Embryonic facial prominence (tissue), 1 donor: ENCODE measurements around the gene GGTLC1.
"Not testable (repeated sequence)": the region's sequence is repeated elsewhere in the genome, so short reads cannot be mapped to it uniquely, and the experiment has no call there.

Experiments
- DNase-seq: peaks from one replicate; pipeline ENCODE4 v3.0.0-alpha.2; 2016; ENCODE audit errors: extremely low spot score

GGTLC1 gene

DNA sequence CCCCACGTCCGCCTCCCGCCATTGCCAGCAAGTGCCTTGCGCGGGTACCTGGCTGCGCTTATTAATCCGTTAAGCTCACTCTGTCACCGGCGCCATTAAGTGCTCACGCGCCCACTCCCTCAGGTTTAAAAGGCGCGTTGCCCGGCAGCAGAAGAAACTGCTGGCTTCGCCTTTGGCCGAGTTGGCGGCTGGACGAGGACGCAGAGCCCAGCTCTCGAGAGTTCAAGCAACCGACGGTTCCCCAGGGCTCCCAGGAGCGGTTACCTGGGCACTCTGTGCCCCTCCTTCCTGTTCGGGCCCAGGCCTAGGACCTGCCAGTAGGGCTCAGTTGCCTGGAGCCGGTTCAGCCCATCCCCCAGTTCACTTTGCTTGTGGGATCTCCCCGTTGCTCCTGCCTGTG is at the start of gene GGTLC1:
GGTLC1 (minus strand) TSS at position 219 of the 400 bp plus-strand sequence. CDS start 2,168 bp downstream, outside the sequence.
- no peak for DNase-seq

- DNase-seq = no peak
Observed at GRCh38 chr20:24034820-24035219, 46.2 kb upstream of the GGTLC1 start.

DNA sequence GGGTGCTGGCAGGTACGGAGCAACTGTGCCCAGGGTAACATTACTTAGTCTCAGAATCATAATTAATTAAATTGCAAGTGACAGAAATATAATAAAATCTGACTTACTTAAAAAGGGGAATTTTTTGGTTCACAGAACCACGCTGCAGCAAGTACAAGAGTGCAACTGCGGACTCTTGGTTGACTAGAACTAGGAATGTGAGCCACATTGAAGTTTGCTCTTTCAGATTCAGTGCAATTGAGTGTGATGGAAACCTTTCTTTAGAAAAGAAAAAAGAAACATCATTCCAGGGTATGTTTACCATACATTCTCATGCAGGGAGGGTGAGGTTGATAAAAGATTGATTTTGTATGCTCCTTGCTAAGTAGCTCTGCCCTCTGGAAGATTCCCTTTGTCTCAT is 45.0 kb upstream of the GGTLC1 start:
- DNase-seq = no peak

DNA sequence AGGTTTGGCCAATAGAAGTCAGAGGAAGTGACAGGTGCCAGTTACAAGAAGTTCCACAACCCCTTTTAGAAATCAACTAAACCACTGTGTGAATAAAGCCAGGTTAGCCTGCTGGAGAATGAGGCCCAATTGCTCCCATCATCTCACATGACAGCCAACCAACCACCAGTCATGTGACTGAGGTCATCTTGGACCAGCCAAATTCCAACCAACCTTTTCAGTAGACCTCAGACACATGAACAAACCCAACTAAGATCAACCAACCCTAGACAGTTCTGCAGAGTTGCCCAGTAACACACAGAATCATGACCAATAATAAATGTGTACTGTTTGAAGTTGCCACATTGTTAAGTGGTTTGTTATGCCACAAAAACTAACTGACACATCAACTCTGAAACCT is 44.6 kb upstream of the GGTLC1 start:
- DNase-seq = no peak

DNA sequence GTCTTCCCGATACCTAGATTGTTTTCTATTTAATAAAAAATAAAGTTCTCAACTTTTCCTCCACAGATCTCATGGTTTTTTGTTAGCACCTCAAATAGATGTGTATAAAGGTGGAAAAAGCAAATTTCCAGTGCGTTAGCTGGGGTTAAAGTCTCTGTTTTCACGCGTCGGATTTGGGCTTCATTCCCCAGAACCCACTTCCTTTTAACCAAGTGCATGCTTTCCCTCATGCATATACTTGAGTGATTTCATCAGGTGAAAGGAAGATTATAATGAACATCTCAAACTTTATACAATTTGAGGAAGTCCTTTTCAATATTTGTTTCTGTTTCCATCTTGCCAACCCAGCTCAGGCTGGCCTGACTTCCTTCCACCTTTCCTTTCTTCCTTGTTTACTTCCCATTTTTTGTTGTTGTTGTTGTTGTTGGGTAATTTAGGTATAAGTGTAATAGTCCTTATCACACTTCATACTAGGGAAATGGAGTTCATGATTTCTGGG is 43.9 kb upstream of the GGTLC1 start:
- no peak for DNase-seq

DNA sequence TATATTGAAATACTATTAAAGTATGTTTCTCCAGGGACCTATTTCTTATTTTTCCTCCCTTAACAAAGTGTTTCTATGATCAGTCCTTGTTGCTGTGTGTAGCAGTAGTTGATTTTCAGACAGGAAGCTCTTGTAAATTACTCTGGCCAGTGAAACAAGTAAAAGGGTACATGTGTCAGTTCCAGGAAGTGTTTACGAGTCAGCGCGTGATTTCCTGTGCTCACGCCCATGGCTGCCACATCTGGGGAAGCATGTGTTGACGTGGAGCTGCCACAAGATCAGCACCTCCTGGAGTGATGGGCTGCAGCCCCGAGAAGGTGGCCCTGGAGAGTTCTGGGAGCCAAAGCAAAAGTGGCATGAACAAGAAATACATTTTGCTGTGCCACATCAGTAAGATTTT is 38.6 kb upstream of the GGTLC1 start:
- DNase-seq = no peak

- DNase-seq = no peak
Observed at GRCh38 chr20:24022621-24023180, 34.1 kb upstream of the GGTLC1 start.

GRCh38 chr20:24018796-24019195 is 30.2 kb upstream of the GGTLC1 start:
- DNase-seq = no peak

DNA sequence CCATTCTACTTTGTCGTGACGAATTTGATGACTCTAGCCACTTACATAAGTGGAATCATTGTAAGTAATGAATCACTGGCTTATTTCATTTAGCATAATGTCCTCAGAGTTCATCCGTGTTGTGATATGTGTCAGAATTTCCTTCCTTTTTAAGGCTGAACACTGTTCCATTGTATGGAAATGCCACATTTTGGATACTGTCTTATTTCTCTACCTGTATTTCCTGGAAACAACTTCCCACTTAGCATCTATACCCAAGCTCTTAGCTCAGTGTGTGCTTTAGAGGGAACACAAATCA is 28.8 kb upstream of the GGTLC1 start:
- DNase-seq = no peak

DNA sequence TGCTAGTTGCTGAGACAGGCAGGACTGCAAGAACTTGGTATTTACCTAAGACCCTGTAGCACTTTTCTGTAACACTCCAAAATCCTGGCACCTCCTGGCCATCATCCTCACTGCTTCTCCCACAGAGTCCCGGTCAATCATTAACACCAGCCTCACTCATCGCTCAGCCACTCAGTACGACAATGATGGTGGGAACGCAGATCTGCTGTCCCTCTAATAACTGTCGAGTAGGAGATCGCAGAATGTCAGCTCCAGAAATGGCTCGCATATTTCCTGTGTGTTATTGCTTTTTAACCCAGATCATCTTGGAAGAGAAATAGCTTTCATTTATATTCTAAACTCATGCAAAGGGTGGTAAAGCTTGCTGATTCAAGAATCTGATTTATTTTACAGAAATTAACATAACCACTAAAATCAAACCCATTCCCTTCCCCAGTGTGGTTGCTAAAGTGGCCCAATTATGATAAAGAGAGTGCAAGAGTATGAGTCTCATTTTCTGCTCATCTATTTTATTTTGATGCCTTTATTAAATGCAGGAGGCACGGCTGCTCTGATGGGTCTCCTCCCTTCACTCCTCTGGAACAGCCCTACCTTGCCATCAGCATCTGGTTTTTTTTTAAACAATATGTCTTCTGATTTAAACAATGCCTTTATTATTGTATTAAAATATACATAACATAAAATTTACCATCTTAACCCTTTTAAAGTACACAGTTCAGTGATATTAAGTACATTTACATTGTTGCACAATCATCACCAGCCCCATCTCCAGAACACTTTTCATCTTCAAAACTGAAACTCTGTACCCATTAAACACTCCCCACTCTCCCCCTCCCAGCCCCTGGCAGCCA is 28.3 kb upstream of the GGTLC1 start:
- no peak for DNase-seq

DNA sequence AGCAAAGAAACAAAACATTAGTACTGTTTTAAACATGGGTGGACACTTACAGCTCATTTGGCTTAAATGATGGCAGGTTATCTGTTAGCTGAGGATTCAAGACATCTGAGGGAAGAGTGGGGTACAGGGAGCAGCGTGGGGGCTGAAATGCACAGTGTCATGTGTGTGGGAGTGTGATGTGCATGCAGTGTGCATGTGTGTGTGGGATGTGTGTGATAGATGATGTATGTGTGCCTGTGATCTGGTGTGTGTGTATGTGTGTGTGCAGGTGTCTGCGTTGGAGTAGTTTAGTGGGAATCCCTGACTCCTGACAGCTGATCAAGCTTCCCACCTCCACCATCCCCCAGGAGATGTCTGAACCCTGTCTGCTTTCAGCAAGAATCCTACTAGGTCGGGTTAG is 25.4 kb upstream of the GGTLC1 start:
- no peak for DNase-seq

DNA sequence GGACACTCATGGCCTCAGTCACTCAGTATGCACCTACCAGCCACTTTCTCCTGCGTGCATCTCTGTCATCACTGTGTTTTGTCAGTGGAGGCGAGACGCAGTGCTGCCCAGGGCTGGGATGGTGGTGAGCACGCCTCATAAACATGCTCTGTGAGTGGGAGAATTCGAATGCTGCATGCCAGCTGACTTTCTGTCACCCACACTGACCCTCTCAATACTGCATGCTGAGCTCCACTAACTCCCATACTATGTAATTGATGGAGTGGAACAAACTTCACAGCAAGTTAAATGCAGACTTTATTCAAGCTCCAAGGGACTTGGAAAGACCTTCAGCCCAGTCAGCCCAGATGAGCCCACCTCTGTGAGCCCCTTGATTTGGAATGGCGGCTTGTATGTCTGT is 22.7 kb upstream of the GGTLC1 start:
- DNase-seq = no peak

- no peak for DNase-seq
Observed at GRCh38 chr20:24007758-24008157, 19.2 kb upstream of the GGTLC1 start.

GRCh38 chr20:24007073-24007595 is 18.6 kb upstream of the GGTLC1 start:
- no peak for DNase-seq

DNA sequence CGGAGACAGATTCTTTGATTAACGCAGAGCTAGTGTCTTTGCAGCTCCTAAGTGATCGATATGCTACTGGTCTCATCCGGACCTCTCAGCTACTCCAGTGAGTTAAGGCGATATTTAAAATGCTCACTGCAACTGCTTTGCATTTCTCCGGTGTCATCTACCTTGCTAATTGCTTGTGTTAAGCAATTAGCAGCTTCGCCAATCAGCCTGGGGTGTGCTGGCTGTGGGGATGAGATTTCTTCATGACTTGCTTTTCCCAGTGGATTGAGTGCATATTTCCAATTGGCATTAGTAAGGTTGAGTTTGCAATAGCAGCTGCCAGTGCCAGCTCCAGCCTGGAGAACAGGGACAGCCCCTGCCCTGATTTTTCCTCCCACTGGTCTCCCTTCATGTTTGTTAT is 18.0 kb upstream of the GGTLC1 start:
- DNase-seq = no peak

DNA sequence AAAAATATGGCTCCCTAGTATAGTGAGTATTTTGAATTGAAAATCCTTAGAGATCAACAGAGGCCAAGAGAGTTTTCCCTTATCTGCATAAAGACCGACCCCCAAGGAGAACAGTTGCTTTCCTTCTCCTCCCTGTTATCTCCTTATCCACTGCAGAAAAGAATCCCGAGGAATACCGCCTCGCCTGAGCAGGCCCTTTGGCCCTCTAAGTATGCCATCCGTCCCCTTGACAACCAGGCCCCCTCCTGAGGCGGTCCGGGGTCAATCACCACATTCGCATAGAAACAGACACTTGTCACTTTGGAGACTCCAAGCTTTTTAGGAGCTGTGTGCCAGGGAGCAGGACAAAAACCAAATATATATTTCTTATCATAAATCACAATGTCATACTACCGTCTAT is 15.9 kb upstream of the GGTLC1 start:
- no peak for DNase-seq

- DNase-seq = no peak
Observed at GRCh38 chr20:24002896-24003295, 14.3 kb upstream of the GGTLC1 start.

- no peak for DNase-seq
Observed at GRCh38 chr20:24001712-24002405, 13.3 kb upstream of the GGTLC1 start.

DNA sequence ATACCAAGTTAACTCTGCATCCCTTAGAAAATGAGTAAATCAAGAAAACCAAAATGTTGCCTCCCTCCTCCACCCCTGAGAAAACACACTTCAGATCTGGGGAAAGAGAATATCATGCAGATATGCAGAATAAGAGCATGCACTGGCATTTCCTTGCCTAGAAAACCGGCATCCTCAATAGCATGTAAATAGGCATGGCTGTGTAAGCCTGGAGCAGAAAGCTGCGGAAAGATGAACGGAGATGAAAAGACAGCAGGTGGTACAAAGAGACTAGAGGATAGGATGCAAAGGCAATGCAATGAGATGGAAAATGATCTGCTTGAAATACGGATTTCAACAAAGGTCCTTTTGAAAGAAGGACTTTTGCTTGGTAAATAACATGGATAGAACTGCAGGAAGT is 10.3 kb upstream of the GGTLC1 start:
- no peak for DNase-seq

DNA sequence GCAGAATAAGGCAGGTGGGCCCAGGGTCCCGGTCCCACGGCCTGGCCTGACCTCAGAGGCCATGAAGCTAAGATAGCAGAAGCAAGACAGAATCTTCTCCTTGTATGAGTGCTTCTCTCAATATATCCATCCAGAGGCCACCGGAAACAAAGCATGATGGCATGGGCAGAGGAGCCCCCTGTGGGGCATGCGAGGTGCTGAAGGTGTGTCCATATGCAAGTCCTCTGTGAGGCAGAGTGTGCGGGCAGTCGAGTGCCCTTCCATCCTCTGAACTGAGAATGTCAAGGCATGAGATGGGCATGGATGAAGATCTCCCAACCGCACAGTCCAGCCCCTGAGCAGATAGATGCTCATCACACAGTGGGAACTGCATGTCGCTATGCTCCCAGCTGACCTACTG is 9.8 kb upstream of the GGTLC1 start:
- no peak for DNase-seq

DNA sequence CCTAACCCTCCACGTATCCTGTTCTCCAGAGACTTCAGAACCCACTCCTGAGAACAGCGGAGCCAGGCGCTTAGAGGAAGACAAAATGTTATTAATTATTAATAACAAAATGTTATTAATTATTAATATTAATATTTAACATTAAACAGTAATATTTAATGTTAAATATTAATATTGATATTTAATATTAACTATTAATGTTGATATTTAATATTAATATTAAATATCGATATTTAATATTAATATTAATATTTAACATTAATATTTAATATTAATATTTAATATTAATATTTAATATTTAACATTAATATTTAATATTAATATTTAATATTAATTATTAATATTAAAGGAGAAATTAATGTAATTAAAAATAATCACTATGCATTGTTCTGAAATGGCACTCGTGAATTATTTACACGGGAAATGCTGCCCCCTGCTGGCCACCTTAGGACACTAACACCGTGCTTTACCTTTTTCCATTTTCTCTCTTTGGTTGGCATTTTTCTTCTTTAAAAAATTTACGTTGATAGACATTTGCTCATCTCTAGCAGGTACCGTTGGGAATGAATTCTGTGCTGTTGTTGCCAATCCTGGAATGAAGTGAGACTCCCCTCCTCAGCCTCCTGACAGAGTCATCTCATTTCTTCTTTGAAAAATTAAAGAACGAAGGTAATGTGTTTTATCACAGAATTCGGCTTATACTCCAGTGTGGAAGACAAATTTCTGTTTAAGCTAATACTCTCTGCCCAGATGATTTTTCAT is 7.5 kb upstream of the GGTLC1 start:
- no peak for DNase-seq

DNA sequence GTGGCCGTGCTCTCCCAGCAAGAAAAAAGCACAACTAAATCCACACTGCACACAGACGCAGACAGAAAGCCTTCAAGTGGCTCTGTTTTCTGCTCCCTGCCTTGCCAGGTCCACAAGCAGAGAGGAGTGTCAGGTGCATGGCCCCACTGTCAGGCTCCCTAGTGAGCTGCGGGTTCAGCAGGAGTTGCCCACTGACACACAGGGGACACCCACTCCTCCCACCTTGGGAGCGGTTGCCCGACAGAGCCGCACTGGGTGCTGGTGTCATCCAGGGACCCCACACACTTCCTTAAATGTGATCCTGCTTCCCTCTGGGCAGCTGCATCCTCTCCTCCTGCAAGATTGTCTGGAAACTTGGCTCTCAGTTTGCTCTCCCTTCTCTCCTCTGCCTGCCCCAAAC is 6.7 kb upstream of the GGTLC1 start:
- DNase-seq = not testable (repeated sequence)
